GM12865 (cell line): ENCODE measurements around the gene DTX2.
"Not testable (repeated sequence)": the region's sequence is repeated elsewhere in the genome, so short reads cannot be mapped to it uniquely, and the experiment has no call there.

Experiments
- DNase-seq: peaks from one replicate; pipeline ENCODE4 v3.0.0; 2010; ENCODE audit warnings: low read depth
- H3K4me3 ChIP-seq: 2 replicates; pipeline ENCODE4 v1.5.1; 2011; ENCODE audit warnings: mild to moderate bottlenecking, low read depth, low read length, control low read depth
- CTCF ChIP-seq: IDR thresholded peaks from 2 replicates; pipeline ENCODE4 v1.5.1; 2011; ENCODE audit warnings: low read length, control low read depth, low read depth, inconsistent platforms; ENCODE audit not compliant: insufficient read depth; ENCODE audit errors: missing control alignments

DTX2 gene

GRCh38 chr7:76461464-76462101 is at the start of gene DTX2:
Gene DTX2 (plus strand): TSS chr7:76461709. CDS start chr7:76480510, 18,801 bp downstream.
- peak within 1 kb of the TSS; percentile 45 for H3K4me3 ChIP-seq
- not testable (repeated sequence) for DNase-seq

GRCh38 chr7:76412249-76412648 is 49.3 kb upstream of the DTX2 start:
- H3K4me3 ChIP-seq, result no peak overlapping the region
- no peak for TF ChIP-seq CTCF

GRCh38 chr7:76417654-76418310 is 43.7 kb upstream of the DTX2 start:
- not testable (repeated sequence) for DNase-seq, H3K4me3 ChIP-seq

More at GRCh38 chr7:76412249-76412648, 49.3 kb upstream of the DTX2 start:
- no peak for DNase-seq

- H3K4me3 ChIP-seq, DNase-seq: not testable (repeated sequence)
These were observed 40.4 kb upstream of the DTX2 start for GRCh38 chr7:76421097-76421496.

- no peak overlapping the region for H3K4me3 ChIP-seq
- no peak for TF ChIP-seq CTCF
- no peak for DNase-seq
These were observed 37.7 kb upstream of the DTX2 start for GRCh38 chr7:76423666-76424412.

- TF ChIP-seq CTCF, result no peak
These were observed 36.9 kb upstream of the DTX2 start, which contains the start of gene ZP3 for GRCh38 chr7:76424413-76425111. Gene ZP3 (plus strand): TSS chr7:76424950. CDS start chr7:76424965, 15 bp downstream.

GRCh38 chr7:76425156-76425555 is 36.4 kb upstream of the DTX2 start:
- DNase-seq, result no peak
- H3K4me3 ChIP-seq, result no peak overlapping the region
- no peak for TF ChIP-seq CTCF

More at GRCh38 chr7:76424413-76425111, 36.9 kb upstream of the DTX2 start, which contains the start of gene ZP3:
- H3K4me3 ChIP-seq, result no peak within 1 kb of the TSS
- DNase-seq, result peak; percentile 87

GRCh38 chr7:76425558-76425957 is 36.0 kb upstream of the DTX2 start:
- not testable (repeated sequence) for DNase-seq, H3K4me3 ChIP-seq
